Testis (tissue), 2 donors: ENCODE measurements around the gene CHCHD6.

Source experiments
- POLR2A ChIP-seq: fragments of 450-650 bp; IDR thresholded peaks from one replicate; pipeline ENCODE4 v1.6.1; 2017; ENCODE audit warnings: antibody characterized with exemption, mild to moderate bottlenecking, moderate library complexity
- TF ChIP-seq, protein P1 (sequence below), 3 experiments: fragments of 450-650 bp in 2 of 3; fragments of 200-600 bp in 1 of 3; sonication (generic) in 1 of 3; IDR thresholded peaks; one replicate each; pipeline ENCODE4 v1.5.1; 2016 to 2019; ENCODE audit warnings: antibody characterized with exemption in 3 of 3, mild to moderate bottlenecking in 2 of 3, moderate library complexity in 1 of 3

DNA sequence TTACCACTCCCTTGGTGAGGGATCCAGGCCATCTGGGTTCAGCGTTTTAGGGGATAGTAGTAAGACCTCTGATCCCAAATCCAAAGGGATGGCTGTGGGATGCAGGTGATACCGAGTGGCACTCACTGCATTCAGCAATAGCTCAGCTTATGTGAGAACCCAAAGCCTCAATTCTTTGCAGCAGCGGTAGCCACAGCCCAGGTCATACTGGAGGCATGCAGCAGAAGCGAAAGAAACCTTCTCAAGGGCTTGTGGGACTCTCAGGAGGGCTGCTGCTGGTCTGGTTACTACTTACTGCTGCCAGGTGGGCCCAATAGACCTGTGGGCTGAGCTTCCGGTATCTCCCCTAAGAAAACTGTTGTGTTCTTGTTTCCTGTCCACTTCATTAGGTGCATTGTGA lies 38.0 kb downstream of the CHCHD6 start:
- TF ChIP-seq, protein P1, sequence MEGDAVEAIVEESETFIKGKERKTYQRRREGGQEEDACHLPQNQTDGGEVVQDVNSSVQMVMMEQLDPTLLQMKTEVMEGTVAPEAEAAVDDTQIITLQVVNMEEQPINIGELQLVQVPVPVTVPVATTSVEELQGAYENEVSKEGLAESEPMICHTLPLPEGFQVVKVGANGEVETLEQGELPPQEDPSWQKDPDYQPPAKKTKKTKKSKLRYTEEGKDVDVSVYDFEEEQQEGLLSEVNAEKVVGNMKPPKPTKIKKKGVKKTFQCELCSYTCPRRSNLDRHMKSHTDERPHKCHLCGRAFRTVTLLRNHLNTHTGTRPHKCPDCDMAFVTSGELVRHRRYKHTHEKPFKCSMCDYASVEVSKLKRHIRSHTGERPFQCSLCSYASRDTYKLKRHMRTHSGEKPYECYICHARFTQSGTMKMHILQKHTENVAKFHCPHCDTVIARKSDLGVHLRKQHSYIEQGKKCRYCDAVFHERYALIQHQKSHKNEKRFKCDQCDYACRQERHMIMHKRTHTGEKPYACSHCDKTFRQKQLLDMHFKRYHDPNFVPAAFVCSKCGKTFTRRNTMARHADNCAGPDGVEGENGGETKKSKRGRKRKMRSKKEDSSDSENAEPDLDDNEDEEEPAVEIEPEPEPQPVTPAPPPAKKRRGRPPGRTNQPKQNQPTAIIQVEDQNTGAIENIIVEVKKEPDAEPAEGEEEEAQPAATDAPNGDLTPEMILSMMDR (IDR thresholded peaks at IDR 0.05): no peak
- TF ChIP-seq POLR2A: no peak
